ENCODE data around the gene CDK5RAP2.

- TF ChIP-seq CTCF (IDR thresholded peaks at IDR 0.05; ENCODE audit: low read depth, low read length) (no peak), POLR2A (IDR thresholded peaks at IDR 0.05; ENCODE audit: extremely low read depth, insufficient read length) (no peak)
Measured at GRCh38 chr9:120434532-120434931, 145.4 kb downstream of the CDK5RAP2 start.

Data from NB4 (cell line).